OCI-LY1 (cell line): Measurements from ENCODE around the gene PNMA1.

Source experiments
- H2AFZ ChIP-seq: fragments of 200-600 bp; sonication (generic), shearing (Covaris generic); 2 replicates; pipeline ENCODE4 v1.6.0; 2014; ENCODE audit warnings: antibody characterized with exemption, mild to moderate bottlenecking, low read length
- H3F3A ChIP-seq: fragments of 200-600 bp; sonication (generic), shearing (Covaris generic); 2 replicates; pipeline ENCODE4 v1.6.0; 2014; ENCODE audit warnings: mild to moderate bottlenecking, antibody characterized with exemption, low read length, moderate library complexity; ENCODE audit not compliant: insufficient read depth
- H3K27ac ChIP-seq: fragments of 200-600 bp; sonication (generic); 2 replicates; pipeline ENCODE4 v1.5.1; 2014; ENCODE audit warnings: low read length, mixed run types, mild to moderate bottlenecking, low read depth; ENCODE audit not compliant: poor library complexity, severe bottlenecking
- H3K27me3 ChIP-seq: fragments of 200-600 bp; sonication (generic); 2 replicates; pipeline ENCODE4 v1.6.0; 2014; ENCODE audit warnings: antibody characterized with exemption, mild to moderate bottlenecking, low read length, moderate library complexity; ENCODE audit not compliant: insufficient read depth
- H3K36me3 ChIP-seq: fragments of 200-600 bp; sonication (generic); 2 replicates; pipeline ENCODE4 v1.6.1; 2014; ENCODE audit warnings: mild to moderate bottlenecking, antibody characterized with exemption, low read length, moderate library complexity, mixed read lengths; ENCODE audit not compliant: insufficient read depth
- H3K4me1 ChIP-seq: fragments of 200-600 bp; sonication (generic); 2 replicates; pipeline ENCODE4 v1.5.1; 2014; ENCODE audit warnings: mild to moderate bottlenecking, low read length, moderate library complexity; ENCODE audit not compliant: insufficient read depth, severe bottlenecking
- H3K4me2 ChIP-seq: fragments of 200-600 bp; sonication (generic), shearing (Covaris generic); 2 replicates; pipeline ENCODE4 v1.6.1; 2014; ENCODE audit warnings: low read length
- H3K4me3 ChIP-seq: fragments of 200-600 bp; sonication (generic); 2 replicates; pipeline ENCODE4 v1.5.1; 2014; ENCODE audit warnings: low read length, low read depth, mild to moderate bottlenecking, mixed read lengths; ENCODE audit not compliant: poor library complexity, severe bottlenecking
- H3K79me2 ChIP-seq: fragments of 200-600 bp; shearing (Covaris generic); 2 replicates; pipeline ENCODE4 v1.6.1; 2016; ENCODE audit warnings: mixed run types, low read length, mixed read lengths; ENCODE audit not compliant: insufficient read depth
- H3K9ac ChIP-seq: fragments of 200-600 bp; sonication (generic), shearing (Covaris generic); 2 replicates; pipeline ENCODE4 v1.6.1; 2014; ENCODE audit warnings: mild to moderate bottlenecking, low read length, mixed read lengths
- H3K9me2 ChIP-seq: fragments of 200-600 bp; sonication (generic), shearing (Covaris generic); 2 replicates; pipeline ENCODE4 v1.6.1; 2014; ENCODE audit warnings: low read depth, mild to moderate bottlenecking, low read length, mixed read lengths
- H3K9me3 ChIP-seq: fragments of 200-600 bp; shearing (Covaris generic); 2 replicates; pipeline ENCODE4 v1.6.1; 2014; ENCODE audit warnings: low read length, mixed read lengths
- H4K20me1 ChIP-seq: fragments of 200-600 bp; sonication (generic), shearing (Covaris generic); 2 replicates; pipeline ENCODE4 v1.6.0; 2016; ENCODE audit warnings: mild to moderate bottlenecking, low read length; ENCODE audit not compliant: insufficient read depth
- EZH2 ChIP-seq: fragments of 200-600 bp; sonication (generic), shearing (Covaris generic); IDR thresholded peaks from 2 replicates; pipeline ENCODE4 v1.8.0; 2017; ENCODE audit warnings: borderline replicate concordance, mixed run types, mild to moderate bottlenecking, antibody characterized with exemption, low read length, moderate library complexity, mixed read lengths
- TF ChIP-seq, protein P1 (sequence below): fragments of 200-600 bp; sonication (generic), shearing (Covaris generic); IDR thresholded peaks from 2 replicates; pipeline ENCODE4 v1.5.1; 2017; ENCODE audit warnings: mild to moderate bottlenecking, antibody characterized with exemption, low read length, moderate library complexity, mixed read lengths

PNMA1 gene

GRCh38 chr14:73755434-73756014 lies 41.3 kb upstream of the PNMA1 start:
- Histone ChIP-seq H3K9me3 (no peaks in the 10 kb centered on the region), H3K4me2 (peak overlapping the region; percentile 92), H3K27ac (peak overlapping the region; percentile 82), H4K20me1 (no peaks in the 10 kb centered on the region), H3K79me2 (peaks cover 85% of the 10 kb centered on the region), H3K9ac (peak overlapping the region; percentile 57; the same call in 1 of the 2 replicates), H3K36me3 (peaks cover 10% of the 10 kb centered on the region), H3K4me1 (peaks cover 87% of the 10 kb centered on the region), H3K4me3 (peak overlapping the region; percentile 88), H3K27me3 (no peaks in the 10 kb centered on the region), H2AFZ (no peak overlapping the region), H3K9me2 (no peaks in the 10 kb centered on the region), H3F3A (no peaks in the 10 kb centered on the region)
- no peak for TF ChIP-seq EZH2
- TF ChIP-seq, protein P1, sequence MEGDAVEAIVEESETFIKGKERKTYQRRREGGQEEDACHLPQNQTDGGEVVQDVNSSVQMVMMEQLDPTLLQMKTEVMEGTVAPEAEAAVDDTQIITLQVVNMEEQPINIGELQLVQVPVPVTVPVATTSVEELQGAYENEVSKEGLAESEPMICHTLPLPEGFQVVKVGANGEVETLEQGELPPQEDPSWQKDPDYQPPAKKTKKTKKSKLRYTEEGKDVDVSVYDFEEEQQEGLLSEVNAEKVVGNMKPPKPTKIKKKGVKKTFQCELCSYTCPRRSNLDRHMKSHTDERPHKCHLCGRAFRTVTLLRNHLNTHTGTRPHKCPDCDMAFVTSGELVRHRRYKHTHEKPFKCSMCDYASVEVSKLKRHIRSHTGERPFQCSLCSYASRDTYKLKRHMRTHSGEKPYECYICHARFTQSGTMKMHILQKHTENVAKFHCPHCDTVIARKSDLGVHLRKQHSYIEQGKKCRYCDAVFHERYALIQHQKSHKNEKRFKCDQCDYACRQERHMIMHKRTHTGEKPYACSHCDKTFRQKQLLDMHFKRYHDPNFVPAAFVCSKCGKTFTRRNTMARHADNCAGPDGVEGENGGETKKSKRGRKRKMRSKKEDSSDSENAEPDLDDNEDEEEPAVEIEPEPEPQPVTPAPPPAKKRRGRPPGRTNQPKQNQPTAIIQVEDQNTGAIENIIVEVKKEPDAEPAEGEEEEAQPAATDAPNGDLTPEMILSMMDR, result no peak

DNA sequence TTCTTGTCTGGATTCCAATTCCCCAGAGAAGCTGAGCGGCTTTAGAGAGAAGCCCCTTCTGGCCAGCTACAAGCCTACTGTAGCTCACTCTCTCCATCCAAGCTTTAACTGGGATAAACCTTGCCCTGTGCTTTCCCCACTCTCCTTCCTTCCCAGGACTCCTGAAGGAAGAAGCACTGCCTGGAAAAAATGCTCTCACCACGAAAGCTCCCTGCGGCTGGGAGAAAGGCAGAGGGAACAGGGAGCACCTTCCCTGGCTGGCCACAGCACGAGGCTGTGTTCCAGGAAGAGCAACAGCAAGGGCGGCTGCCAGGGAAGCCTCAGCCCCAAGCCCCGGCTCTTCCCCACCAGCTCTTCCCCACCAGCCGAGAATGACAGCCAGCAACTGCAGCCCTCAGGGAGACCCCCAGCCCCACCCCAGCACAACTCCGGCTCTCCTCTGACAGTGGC lies 40.8 kb upstream of the PNMA1 start:
- no peaks in the 10 kb centered on the region for H3K27me3 ChIP-seq
- H3K4me2 ChIP-seq, result peak overlapping the region; percentile 92
- H3K79me2 ChIP-seq, result peaks cover 91% of the 10 kb centered on the region
- H3K4me3 ChIP-seq, result peak overlapping the region; percentile 88
- TF ChIP-seq, protein P1, result no peak
- no peak for TF ChIP-seq EZH2
- H3F3A ChIP-seq, result no peaks in the 10 kb centered on the region
- no peak overlapping the region for H2AFZ ChIP-seq
- no peaks in the 10 kb centered on the region for H3K9me2 ChIP-seq
- peak overlapping the region; percentile 82 for H3K27ac ChIP-seq
- H3K4me1 ChIP-seq, result peaks cover 90% of the 10 kb centered on the region
- peak overlapping the region; percentile 57 for H3K9ac ChIP-seq
- no peaks in the 10 kb centered on the region for H3K9me3 ChIP-seq
- H4K20me1 ChIP-seq, result no peaks in the 10 kb centered on the region
- H3K36me3 ChIP-seq, result peaks cover 14% of the 10 kb centered on the region

GRCh38 chr14:73753887-73754795 lies 40.0 kb upstream of the PNMA1 start:
- H3K9me2 ChIP-seq, result no peaks in the 10 kb centered on the region
- no peak for TF ChIP-seq EZH2
- TF ChIP-seq, protein P1, result no peak
- no peaks in the 10 kb centered on the region for H3F3A ChIP-seq
- peak overlapping the region; percentile 88 for H3K4me3 ChIP-seq
- H3K9ac ChIP-seq, result peak overlapping the region; percentile 57
- peaks cover 96% of the 10 kb centered on the region for H3K4me1 ChIP-seq
- H3K36me3 ChIP-seq, result peaks cover 14% of the 10 kb centered on the region
- H3K4me2 ChIP-seq, result peak overlapping the region; percentile 92
- H3K79me2 ChIP-seq, result peaks cover 98% of the 10 kb centered on the region
- H3K9me3 ChIP-seq, result no peaks in the 10 kb centered on the region
- H3K27ac ChIP-seq, result peak overlapping the region; percentile 82
- no peaks in the 10 kb centered on the region for H3K27me3 ChIP-seq
- no peak overlapping the region for H2AFZ ChIP-seq
- H4K20me1 ChIP-seq, result no peaks in the 10 kb centered on the region
